ENCODE data around the gene FLNB. TPM values are rescaled to one million over a fixed set of nuclear protein-coding genes. Genes with fewer than 3 reads are reported as not detected.

The FLNB gene
- total RNA-seq, 2 donors from 2014 or later, result 212 to 221 TPM

- H3K9ac ChIP-seq (ENCODE audit: extremely low read depth, low read length, poor library complexity, severe bottlenecking), result no peak overlapping the region
- DNase-seq, result peak; percentile 93
- H3K27me3 Mint-ChIP-seq (ENCODE audit: insufficient read depth), result no peaks in the 10 kb centered on the region
- H3K27ac Mint-ChIP-seq, result peak overlapping the region; percentile 66
- peaks cover 14% of the 10 kb centered on the region for H3K4me1 Mint-ChIP-seq
- H3K4me1 ChIP-seq (ENCODE audit: control insufficient read depth, insufficient read depth, low read length), result peaks cover 28% of the 10 kb centered on the region
- H3K27ac ChIP-seq (ENCODE audit: low read depth, low read length), result no peak overlapping the region
- no peak overlapping the region for H3K4me3 ChIP-seq (ENCODE audit: low read length)
- WGBS, 2 experiments (ENCODE audit: insufficient coverage in 1 of 2, insufficient read length in 1 of 2), result 88 to 92% methylated on average over 12 to 16 of the region's 16 CpGs
- TF ChIP-seq CTCF (conservative IDR thresholded peaks at IDR 0.05), result peak; percentile 96
- no peak overlapping the region for H3K4me3 Mint-ChIP-seq
- no peaks in the 10 kb centered on the region for H3K9me3 Mint-ChIP-seq
- H3K36me3 Mint-ChIP-seq (ENCODE audit: low read depth), result peaks cover 73% of the 10 kb centered on the region
- no peaks in the 10 kb centered on the region for H3K27me3 ChIP-seq (ENCODE audit: control insufficient read depth, insufficient read depth, low read length, poor library complexity, severe bottlenecking)
- peaks cover 95% of the 10 kb centered on the region for H3K36me3 ChIP-seq (ENCODE audit: control insufficient read depth, insufficient read depth, low read length)
- no peaks in the 10 kb centered on the region for H3K9me3 ChIP-seq (ENCODE audit: control insufficient read depth, low read length)
These were observed 159.5 kb downstream of the FLNB start for GRCh38 chr3:58167431-58168351.

GRCh38 chr3:58168498-58168897 is 160.3 kb downstream of the FLNB start:
- no peak overlapping the region for H3K9ac ChIP-seq (ENCODE audit: extremely low read depth, low read length, poor library complexity, severe bottlenecking)
- H3K27me3 ChIP-seq (ENCODE audit: control insufficient read depth, insufficient read depth, low read length, poor library complexity, severe bottlenecking), result no peaks in the 10 kb centered on the region
- no peaks in the 10 kb centered on the region for H3K9me3 Mint-ChIP-seq
- no peak overlapping the region for H3K27ac Mint-ChIP-seq
- peaks cover 91% of the 10 kb centered on the region for H3K36me3 ChIP-seq (ENCODE audit: control insufficient read depth, insufficient read depth, low read length)
- no peak for TF ChIP-seq CTCF (conservative IDR thresholded peaks at IDR 0.05)
- peaks cover 18% of the 10 kb centered on the region for H3K4me1 Mint-ChIP-seq
- H3K9me3 ChIP-seq (ENCODE audit: control insufficient read depth, low read length), result no peaks in the 10 kb centered on the region
- 96 to 100% methylated on average over 7 of the region's 7 CpGs for WGBS, 2 experiments (ENCODE audit: insufficient coverage in 1 of 2, insufficient read length in 1 of 2)
- H3K27me3 Mint-ChIP-seq (ENCODE audit: insufficient read depth), result no peaks in the 10 kb centered on the region
- no peak overlapping the region for H3K4me3 ChIP-seq (ENCODE audit: low read length)
- H3K4me3 Mint-ChIP-seq, result no peak overlapping the region
- peaks cover 25% of the 10 kb centered on the region for H3K4me1 ChIP-seq (ENCODE audit: control insufficient read depth, insufficient read depth, low read length)
- peaks cover 65% of the 10 kb centered on the region for H3K36me3 Mint-ChIP-seq (ENCODE audit: low read depth)
- DNase-seq, result no peak
- no peak overlapping the region for H3K27ac ChIP-seq (ENCODE audit: low read depth, low read length)

- Mint-ChIP-seq H3K4me1 (peaks cover 20% of the 10 kb centered on the region), H3K27me3 (ENCODE audit: insufficient read depth) (no peaks in the 10 kb centered on the region), H3K36me3 (ENCODE audit: low read depth) (peaks cover 56% of the 10 kb centered on the region), H3K4me3 (no peak overlapping the region), H3K9me3 (no peaks in the 10 kb centered on the region), H3K27ac (no peak overlapping the region)
- H3K4me3 ChIP-seq (ENCODE audit: low read length), result no peak overlapping the region
- H3K27ac ChIP-seq (ENCODE audit: low read depth, low read length), result no peak overlapping the region
- DNase-seq, result no peak
- H3K27me3 ChIP-seq (ENCODE audit: control insufficient read depth, insufficient read depth, low read length, poor library complexity, severe bottlenecking), result no peaks in the 10 kb centered on the region
- TF ChIP-seq CTCF (conservative IDR thresholded peaks at IDR 0.05), result no peak
- no peak overlapping the region for H3K9ac ChIP-seq (ENCODE audit: extremely low read depth, low read length, poor library complexity, severe bottlenecking)
- H3K36me3 ChIP-seq (ENCODE audit: control insufficient read depth, insufficient read depth, low read length), result peaks cover 83% of the 10 kb centered on the region
- WGBS, 2 experiments (ENCODE audit: insufficient coverage in 1 of 2, insufficient read length in 1 of 2), result 94 to 95% methylated on average over 2 to 9 of the region's 9 CpGs
- H3K4me1 ChIP-seq (ENCODE audit: control insufficient read depth, insufficient read depth, low read length), result peaks cover 26% of the 10 kb centered on the region
- no peaks in the 10 kb centered on the region for H3K9me3 ChIP-seq (ENCODE audit: control insufficient read depth, low read length)
These were observed 161.1 kb downstream of the FLNB start for GRCh38 chr3:58169371-58169770.
